ENCODE data around the gene BTC.
"Not testable (repeated sequence)": the region's sequence is repeated elsewhere in the genome, so short reads cannot be mapped to it uniquely, and the experiment has no call there.

BTC gene, protein sequence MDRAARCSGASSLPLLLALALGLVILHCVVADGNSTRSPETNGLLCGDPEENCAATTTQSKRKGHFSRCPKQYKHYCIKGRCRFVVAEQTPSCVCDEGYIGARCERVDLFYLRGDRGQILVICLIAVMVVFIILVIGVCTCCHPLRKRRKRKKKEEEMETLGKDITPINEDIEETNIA

DNA sequence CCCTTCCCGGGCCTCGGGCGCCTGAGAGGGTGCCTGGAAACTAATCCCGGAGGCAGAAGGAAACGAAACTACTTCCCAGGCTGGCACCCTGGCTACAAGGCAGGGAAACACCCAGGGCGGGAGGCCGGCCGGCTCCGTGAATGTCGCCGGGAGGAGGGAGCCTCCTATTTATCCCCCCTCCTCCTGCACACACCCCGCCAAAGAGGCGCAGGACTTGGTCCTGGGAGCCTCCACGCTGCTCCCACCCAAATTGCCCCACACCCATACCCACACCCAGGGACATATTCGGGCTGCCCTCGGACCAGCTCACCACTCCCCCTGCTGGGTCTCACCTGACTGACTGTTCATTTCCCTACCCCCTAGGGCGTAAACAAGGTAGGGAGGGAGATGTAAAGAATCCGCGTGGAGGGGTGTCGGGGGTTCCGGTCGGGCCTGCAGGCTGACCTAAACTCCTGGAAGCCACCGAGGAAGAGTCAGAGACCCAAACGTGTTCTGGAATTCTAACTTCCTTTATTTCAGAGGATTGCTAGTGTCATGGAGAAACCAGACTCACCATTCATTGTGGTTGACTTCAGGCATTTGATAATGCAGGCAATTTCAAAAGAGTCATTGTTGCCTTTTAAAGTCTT, at the start of gene BTC:
Gene BTC, minus strand, starts transcription at position 142 of the 629 bp plus-strand sequence. CDS start 198 bp downstream, outside the sequence.
- no peak for DNase-seq (ENCODE audit: low read depth)

DNA sequence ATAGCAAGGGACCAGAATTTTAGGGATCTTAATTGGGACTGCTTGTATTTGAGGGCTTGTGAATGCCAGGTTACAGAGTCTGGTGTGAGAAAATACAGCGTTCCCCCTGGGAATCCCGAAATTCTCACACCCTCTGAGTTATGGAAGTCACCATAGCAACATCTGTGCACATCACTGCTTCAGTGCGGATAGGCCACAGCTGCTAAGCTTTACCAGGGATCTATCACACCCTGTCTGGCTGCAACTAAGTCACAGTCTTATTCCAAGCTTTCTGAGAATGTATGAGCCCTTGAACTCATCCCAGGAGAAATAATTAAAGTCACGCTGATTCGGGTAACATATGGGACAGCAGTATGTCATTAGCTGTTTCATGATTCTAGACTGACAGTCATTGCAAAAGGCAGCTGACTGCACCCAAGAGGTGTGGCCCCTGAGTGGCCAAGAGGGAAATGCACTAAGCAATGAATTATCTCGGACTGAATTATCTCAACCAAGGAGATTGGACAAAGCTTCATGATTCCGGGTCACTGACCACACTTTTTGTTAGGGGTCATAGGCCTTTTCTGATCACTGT, 46.7 kb upstream of the BTC start:
- no peak for DNase-seq (ENCODE audit: low read depth)

DNA sequence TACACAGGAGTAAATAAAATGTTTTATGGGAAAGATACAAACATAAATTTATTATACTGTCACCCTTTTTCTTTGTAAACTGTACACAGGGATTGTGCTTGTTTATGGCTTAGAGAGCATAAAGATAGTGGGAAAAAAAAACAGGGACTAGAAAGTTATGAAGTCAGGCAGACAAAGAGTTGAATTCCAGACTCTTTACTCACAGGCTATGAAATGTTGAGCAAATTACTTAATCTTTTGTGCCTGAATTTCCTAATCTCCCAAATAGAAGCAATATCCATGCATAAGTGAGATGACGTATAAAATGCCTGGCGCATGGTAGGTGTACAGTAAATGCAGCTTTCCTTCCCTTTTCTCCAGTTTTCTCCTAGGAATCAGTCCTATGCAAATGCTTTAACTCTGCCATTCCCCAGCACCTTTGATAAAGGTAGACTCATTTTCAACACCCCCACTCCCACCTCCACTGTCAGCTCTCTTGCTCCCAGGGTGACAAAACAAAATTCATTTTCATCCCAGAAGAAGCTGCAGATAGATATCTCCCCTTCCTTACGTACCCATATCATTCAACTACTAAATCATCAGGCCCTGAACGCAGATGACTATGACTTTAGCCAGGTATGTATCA, 44.5 kb upstream of the BTC start:
- no peak for DNase-seq (ENCODE audit: low read depth)

DNA sequence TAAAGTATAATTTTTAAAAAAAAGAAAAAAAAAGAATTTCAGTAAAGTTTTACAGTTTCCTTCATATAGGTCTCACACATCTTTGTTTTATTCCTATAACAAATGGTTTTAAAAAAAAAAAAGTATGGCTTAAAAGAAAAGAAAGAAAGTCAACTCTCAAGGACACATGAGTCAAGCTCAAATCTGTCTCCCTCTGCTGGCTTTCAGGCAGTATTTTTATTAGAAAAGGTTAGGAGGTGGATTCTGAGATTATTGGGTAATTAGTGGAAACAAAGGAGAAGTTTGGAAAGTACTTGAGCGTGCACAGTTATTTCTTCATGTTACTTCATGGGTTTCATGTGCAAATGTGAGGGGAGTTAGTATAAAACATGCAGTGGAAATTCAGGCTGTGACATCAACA, 36.6 kb upstream of the BTC start:
- DNase-seq (ENCODE audit: low read depth), result no peak

DNA sequence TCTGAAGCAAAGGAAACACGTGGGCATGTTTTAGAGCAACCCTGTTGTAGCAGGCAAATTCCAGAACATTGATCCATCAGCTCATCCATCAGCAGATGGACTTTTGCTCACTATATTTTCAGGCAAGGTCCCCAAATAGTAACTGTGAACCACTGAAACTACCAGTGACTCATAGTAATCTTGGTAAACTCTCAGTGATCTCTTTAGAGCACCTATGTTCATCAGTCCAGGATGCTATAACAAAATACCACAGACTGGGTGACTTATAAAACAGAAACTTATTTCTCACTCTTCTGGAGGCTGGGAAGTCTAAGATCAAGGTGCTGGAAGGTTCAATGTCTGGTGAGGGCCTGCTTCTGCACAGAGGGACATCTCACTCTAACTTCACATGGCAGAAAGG, 28.9 kb upstream of the BTC start:
- no peak for DNase-seq (ENCODE audit: low read depth)

DNA sequence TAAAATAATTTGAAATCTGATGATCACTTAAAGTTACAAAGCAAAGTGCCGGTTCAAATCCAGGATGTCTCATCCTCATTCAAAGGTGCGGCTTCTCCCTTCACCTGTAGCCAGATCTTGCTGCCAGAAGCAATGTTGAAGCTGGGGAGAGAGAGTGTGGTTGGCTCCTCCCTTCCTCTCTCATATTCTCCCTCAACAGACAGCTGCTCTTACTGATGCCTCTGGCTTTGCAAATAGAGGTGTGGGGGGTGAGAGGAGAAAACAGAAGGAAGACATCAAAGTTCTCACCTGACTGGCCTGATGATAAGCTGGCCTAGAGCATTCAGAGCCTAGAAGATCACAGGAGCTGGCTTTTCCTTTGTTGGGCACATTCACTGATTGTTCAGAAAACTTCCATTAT, 28.3 kb upstream of the BTC start:
- DNase-seq (ENCODE audit: low read depth), result no peak

DNA sequence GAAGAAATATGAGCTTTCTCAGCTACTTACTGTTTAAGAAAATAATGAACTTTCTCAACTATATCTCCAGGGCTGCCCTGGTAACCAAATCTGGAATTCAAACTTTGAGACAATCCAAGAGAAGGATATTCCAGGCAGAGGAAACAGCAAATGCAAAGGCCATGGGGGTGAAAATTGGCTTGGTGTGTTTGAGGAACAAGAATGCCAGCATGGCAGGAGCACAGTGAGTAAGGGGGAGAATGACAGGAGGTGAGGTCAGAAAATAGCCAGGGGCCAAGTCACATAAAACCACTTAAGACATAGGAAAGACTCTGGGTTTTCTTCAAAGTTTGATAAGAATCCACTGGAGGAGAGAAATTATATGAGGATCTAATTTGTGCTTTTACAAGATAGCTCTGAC, 27.2 kb upstream of the BTC start:
- no peak for DNase-seq (ENCODE audit: low read depth)

DNA sequence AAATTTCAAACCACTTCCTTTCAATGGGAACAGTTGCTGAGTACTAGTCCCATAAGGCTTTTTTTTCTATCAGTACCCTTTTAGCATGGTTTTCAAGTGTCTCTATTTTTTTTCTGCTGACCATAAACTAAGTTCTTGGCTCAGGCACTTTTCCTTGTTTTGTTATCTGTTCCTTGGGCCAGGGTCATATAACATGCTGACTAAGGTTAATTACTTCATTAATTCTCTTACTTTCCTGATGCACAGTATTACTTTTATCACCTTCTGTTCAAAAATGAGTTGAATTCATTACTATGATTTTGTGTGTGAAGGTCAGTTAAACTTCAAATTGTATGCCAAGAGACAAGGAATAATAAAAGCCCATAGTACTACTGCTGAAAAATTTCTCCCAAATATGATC, 19.7 kb upstream of the BTC start:
- DNase-seq (ENCODE audit: low read depth), result no peak

DNA sequence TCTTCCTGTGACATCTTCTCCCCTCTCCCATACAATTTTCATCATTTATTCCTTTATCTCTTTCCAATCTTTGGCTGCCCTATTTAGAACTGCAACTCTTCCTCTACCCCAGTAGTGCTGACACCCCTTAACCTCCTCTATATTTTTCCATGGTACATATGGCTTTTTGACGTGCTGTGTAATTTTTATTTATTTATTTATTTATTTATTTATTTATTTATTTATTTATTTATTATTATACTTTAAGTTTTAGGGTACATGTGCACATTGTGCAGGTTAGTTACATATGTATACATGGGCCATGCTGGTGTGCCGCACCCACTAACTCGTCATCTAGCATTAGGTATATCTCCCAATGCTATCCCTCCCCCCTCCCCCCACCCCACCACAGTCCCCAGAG, 17.7 kb upstream of the BTC start:
- DNase-seq (ENCODE audit: low read depth), result not testable (repeated sequence)

DNA sequence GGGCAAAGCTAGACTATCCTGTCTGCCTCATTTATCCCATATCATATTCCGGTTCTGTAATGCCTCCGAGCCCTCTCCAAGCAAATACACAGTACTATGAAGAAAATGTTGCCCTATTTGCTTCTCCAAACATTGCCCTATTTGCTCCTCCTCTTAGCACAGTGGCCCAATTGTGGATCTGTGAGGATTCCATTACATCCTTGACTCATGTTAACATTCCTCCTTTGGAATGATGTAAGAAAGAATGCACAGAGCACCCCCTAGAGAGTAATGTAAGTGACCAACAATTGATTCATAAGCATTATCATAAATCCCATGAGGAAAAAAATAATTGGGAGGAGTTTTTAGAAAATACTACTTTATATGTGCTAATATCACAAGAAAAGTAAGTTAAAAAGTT, 11.3 kb upstream of the BTC start:
- DNase-seq (ENCODE audit: low read depth), result no peak

DNA sequence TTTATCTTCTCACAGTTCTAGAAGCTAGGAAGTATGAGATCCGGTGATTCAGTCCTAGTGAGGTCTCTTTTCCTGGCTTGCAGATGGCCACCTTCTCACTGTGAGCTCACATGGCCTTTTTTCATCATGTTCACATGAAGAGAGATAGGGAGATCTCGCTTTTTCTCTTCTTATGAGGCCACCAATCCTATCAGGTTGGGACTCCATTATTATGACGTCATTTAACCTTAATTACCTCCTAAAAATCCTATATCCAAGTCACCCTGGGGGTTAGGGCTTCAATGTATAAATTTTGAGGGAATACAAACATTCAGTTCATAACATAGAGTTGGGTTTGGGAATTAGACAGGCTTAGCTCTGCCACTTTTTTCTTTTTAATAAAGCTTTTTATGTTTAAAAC, 6.0 kb upstream of the BTC start:
- DNase-seq (ENCODE audit: low read depth), result no peak

DNA sequence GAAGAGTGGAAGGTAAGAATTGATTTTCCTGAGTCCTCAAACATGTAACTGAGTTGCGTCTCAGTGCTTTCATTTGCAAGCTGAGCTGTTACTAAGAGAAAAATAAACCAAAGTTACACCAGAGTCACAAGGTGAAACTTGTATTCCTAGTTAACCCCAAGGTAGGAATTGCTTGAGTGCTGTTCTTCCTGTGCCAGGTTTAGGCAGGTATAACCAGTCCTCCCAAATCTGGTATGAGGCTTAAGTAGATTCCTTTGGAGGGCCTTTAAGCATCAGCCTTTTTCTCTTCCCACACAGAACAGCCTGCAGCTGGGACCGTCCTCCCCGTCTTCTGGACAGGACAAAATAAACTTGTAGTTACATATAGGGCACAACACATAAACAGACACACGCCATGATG, 2.3 kb upstream of the BTC start:
- DNase-seq (ENCODE audit: low read depth), result no peak

DNA sequence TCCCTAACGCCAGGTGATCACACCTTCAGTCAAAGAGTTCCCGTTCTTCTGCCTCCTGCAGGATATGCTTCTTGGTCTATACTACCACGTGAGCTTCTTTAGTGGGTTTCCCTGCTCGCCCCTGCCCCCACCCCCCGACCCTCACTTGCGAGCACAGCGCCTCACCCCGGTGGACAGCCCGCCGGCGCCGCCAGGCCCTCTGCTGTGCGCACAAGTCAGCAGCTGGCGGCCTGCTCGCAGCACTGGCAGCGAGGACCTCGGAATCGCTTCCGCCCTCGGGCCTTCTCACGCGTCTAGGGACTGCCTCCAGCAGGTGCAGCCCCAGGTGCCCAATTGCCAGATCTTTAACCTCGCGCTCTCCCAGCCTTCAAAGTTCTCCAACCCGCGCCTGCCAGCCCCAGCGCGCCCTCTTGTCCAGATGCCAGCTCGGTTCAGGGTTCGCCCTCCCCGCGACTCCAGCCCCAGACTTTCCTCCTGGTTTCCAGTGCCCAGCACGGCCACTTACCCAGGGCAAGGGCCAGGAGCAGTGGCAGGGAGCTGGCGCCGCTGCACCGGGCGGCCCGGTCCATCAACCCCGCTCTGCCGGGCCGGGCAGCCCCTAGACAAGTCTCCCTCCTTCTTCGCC, 454 bp downstream of the BTC start:
- DNase-seq (ENCODE audit: low read depth), result no peak

DNA sequence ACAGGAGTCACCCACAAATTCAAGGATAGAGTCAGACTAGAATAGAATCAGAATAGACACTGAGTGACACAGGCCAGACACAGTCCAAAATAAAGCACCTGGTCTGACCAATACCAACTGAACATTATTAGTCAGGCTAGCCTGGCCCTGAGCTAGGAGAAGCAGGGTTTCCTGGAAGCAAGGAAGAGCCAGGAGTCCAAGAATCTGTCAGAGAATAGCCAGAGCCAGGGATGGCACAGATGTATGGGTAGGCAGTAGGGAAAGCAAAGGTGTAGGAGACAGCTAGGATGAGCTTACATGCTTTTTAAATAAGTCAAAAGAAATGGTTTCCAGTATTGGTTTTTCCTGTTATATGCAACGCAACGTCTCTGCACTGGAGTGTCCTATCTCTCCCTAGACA, 3.7 kb downstream of the BTC start:
- no peak for DNase-seq (ENCODE audit: low read depth)

DNA sequence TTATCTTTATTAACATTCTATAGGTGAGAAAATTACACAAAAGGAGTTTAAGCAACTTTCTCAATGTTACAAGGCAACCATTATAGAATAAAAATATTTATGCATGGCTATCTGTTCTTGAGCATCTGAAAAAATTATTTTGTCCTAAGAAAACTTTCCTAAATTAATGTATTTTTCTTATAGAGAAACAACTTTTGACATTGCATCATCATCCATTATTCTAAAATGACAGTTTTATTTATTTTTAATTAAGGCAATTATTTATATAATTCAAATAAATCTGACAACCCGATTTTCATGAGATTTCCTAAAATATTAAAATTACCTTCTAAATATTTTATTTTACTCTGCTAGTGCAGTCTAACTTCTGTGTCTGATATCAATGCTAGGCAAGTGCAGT, 4.8 kb downstream of the BTC start:
- DNase-seq (ENCODE audit: low read depth), result no peak

DNA sequence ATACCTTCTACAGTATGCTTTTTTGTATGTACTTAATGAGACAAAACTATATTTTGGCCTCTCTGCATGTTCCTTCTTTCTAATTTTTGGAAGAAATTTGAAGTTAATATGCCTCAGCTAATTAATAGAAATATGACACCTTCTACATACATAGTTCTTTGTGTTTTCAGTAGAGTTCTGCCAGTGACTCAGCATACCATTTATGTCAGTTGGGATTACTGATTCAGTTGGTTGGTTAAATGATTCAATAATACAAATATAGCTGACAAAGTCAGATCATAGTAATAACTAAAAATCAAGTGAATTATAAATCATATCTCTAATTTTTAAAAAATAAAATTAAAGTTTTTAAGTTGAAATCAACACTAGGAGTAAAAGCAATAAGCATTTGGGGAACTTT, 16.8 kb downstream of the BTC start:
- DNase-seq (ENCODE audit: low read depth), result no peak

DNA sequence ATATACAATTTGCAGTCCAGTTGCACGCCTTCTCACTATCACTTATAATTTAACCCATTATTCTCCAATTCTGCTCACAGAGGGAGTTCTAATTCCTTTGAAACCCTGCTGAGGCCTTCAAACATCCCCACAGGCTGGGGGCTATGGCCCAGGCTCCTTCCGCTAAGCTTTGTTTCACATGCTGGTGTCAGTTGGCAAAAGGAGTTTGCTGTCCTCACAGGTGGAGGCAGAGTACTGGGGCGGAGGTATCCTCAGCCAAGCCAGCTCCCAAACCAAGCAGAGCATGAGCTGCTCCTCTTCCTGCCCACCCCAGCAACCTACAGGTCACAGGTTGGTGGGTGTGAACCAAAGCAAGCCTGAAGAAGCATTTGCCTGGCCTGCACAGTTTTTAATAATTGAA, 21.5 kb downstream of the BTC start:
- no peak for DNase-seq (ENCODE audit: low read depth)

DNA sequence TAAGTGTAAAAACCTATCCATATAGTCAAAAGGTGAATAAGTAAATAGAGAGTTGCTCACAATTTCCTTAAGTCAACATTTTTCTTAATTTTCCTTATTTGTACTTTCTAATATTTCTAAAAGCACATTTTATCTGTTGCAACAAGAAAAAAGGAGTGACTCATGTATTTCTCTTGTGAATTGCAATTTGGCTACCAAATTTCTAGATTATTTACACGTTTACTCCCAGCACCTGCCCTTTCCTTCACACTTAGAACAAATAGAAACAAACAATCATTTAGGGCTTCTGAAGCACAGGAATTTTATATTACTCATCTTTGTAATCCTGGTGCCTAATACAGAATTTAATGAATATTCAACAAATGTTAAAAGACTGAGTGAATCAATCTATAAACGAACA, 22.2 kb downstream of the BTC start:
- no peak for DNase-seq (ENCODE audit: low read depth)

DNA sequence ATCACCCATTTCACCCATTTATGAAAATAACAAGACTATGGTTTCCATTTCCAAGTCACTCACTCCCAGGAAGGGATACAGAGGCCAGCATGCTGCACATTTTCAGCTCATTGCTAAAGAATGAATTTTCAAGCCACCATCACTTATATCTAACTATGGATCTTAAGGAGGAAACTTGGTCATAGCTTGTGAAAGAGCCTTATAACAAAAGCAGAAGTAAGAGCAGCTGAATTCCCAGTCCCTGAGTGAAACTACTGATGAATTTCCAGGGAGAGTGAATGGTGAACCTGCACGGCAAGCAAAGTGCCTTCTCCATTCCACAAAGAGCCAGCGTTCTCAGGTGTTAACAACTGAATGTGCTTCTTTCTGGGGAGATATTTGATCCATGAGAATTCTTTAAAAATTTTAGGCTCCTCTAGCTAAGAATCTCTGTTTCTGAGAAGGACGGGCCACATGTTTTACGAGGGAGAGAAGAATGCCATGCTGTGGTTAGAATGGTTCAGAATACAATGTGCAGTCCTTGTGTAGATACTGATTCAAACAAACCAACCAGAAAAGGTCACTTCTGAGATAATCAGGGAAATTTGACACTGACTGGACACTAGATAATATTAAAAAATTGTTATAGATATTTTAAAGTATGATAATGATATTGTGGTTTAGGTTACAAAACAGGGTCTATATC, 24.0 kb downstream of the BTC start:
- no peak for DNase-seq (ENCODE audit: low read depth)

DNA sequence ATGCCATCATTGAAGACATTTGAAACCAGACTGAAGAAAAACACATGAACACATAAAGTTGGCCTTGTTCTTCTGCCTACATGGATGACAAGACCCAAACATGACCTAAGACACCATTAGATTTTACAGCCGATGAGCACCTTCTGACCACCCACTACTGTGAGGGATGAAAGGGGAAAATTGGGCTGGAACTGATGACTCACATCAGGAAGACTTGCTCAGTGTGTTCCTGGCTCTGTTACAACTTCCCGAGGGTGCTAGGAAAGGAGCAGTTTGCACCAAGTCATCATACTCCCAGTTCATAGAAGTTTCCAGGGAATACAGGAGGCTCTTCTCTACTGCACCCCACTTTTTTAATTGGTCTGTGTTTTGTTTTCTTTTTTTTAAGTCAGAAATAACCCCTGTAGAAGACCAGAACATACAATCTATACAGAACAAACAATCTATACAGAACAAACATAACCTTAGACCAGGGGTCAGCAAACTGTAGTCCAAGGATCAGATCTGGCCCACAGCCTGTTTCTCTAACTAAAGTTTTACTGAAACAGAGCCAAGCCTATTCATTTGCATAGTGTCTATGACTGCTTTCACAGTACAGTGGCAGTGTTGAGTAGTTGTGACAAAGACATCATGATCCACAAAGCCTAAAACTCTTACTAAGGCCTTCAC, 25.3 kb downstream of the BTC start:
- DNase-seq (ENCODE audit: low read depth), result no peak

DNA sequence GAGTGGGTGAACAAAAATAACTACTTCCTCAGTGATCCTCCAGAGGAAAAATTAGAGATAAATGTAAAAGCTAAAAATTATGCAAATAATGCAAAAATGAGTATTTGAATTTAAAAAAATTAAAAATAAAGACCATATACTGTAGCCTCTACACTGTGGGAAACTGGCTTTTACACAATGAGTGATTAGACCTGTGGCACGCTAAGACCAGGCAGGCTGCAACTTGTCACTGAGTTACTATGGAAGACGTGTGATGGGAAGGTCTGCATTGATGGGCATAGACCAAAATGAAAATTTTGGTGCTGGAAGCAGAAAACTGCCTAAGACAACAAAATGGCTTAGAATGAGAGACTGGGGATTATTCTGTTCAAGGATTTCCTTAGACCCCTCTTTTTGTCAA, 30.2 kb downstream of the BTC start:
- DNase-seq (ENCODE audit: low read depth), result no peak

DNA sequence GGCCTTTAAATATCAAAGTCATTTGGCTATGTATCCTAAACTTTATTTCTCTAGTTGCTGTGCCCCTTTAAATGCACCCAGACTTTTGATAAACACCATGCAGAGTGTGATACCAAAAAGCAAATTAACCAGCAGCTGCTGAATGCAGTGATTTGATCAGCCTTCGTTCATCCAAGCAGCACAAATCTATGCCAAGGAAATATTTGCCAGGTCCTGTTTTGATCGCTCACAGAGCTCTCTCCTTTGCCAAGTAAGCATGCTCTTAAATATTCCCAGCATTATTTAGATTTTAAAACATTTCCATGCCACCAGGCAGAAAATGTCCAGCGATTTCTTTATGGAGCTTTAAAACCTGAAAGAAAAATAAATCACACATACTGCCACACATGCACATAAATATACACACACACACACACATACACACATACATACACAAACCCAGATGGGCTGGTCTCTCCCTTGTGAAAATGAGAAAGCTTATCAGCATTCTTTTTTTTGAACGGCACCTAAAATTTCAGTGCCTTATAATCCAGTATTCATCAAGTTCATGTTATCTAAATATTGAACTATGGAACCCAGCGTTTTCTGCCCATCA, 35.7 kb downstream of the BTC start:
- DNase-seq (ENCODE audit: low read depth), result no peak

Data from stimulated activated CD8-positive, alpha-beta memory T cell treated with anti-CD3 and anti-CD28 coated beads, Interleukin-12 subunit alpha, Interleukin-12 subunit beta, amount 100 ng/mL, for 4 hours (primary cell).